HUDEP-2 (cell line): ENCODE results near the gene SLC32A1.

Experiments used
- DNase-seq, 76 experiments: peaks; one replicate each; lab custom pipeline; 2025; ENCODE audit not compliant: unreplicated experiment in 76 of 76; lab: John Stamatoyannopoulos, UW

SLC32A1 gene

DNA sequence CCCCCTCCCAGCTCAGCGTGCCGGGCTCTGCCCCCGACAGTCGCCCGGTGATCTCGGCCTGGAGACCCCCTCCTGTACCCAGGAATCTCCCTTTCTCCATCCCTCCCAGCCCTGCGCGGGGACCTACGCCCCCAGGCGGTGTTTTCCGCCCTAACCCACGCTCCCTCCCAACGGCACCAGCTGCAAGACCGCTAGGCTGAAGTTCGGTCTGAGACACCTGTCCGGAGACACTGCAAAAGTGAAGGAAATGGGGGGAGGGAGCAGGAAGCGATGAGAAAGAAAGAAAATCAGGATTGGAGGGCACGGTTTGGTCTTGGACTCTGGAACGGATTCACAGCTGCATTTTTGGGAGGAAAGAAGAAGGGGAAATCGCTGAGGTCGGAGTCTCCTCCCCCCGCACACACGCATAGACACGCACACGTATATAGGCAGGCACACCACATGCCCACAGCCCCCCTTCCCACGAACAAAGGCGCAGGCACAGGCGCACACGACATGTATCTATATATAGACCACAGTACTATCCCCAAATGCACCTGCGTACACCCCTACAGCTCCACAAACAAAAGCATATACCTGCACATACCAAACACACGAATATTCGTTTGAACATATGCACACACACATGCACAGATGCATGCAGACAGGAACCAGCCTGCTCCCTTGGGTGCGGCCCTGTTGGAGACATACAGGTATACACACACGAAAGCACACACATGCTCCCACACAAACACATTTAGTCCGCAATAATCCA lies 1.0 kb downstream of the SLC32A1 start:
- DNase-seq: no peak

DNA sequence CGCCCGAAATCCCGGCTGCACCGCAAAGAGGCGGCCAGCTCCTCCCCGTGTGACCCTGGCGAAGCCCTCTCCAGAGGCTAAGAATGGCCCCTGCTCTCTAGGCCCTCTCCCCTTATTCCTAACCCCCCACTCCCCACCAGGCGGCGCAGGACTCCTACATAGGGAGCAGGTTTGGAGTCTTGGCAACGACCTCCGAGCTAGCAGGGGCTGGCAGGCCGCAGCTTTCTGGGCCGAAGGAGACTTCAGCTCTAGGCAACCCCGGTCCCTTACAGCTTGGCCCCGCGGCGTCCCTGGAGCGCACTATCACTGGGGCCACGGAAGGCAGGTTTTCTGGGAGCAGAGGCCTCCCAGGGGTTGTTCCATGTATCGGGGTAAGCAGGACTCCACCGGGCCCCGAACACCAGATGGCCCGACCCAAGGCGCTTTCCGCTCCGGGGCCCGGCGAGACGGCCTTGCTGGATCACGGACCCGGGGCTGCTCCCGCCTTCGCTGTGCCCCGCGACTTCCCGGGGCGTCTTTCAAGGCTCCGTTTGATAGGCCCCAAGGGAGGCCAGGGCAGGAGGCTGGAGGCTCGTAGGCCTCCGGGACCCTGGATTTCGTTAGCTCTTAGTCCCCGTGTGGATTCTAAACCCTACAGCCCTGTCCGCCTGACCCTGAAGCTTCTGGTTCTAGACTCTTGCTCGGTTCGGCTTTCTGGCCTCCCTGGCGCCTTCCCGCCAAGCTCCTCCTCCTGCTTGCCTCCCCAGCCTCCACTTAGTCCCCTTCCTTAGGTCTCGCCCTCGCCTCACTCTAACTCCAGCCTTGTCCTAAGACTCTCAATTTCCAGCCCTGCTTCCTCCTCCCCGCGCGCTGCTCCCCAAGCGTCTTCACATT lies 1.9 kb downstream of the SLC32A1 start:
- DNase-seq: peak in 36 of 76 experiments; percentile 2 to 62 (median 23)

GRCh38 chr20:38726804-38727606 lies 2.7 kb downstream of the SLC32A1 start:
- peak in 66 of 76 experiments; percentile 19 to 87 (median 65) for DNase-seq

DNA sequence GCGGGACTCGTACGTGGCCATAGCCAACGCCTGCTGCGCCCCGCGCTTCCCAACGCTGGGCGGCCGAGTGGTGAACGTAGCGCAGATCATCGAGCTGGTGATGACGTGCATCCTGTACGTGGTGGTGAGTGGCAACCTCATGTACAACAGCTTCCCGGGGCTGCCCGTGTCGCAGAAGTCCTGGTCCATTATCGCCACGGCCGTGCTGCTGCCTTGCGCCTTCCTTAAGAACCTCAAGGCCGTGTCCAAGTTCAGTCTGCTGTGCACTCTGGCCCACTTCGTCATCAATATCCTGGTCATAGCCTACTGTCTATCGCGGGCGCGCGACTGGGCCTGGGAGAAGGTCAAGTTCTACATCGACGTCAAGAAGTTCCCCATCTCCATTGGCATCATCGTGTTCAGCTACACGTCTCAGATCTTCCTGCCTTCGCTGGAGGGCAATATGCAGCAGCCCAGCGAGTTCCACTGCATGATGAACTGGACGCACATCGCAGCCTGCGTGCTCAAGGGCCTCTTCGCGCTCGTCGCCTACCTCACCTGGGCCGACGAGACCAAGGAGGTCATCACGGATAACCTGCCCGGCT lies 3.4 kb downstream of the SLC32A1 start:
- DNase-seq: no peak

GRCh38 chr20:38728191-38728781 lies 4.0 kb downstream of the SLC32A1 start:
- DNase-seq: no peak

- DNase-seq: no peak
Observed at GRCh38 chr20:38728911-38729642, 4.8 kb downstream of the SLC32A1 start.

GRCh38 chr20:38729767-38730166 lies 5.5 kb downstream of the SLC32A1 start:
- no peak for DNase-seq

- DNase-seq: no peak
Observed at GRCh38 chr20:38730167-38730988, 6.1 kb downstream of the SLC32A1 start.

- DNase-seq: peak in 61 of 76 experiments; percentile 9 to 71 (median 46)
Observed at GRCh38 chr20:38730989-38731737, 6.9 kb downstream of the SLC32A1 start.

GRCh38 chr20:38731738-38732113 lies 7.4 kb downstream of the SLC32A1 start:
- no peak for DNase-seq

GRCh38 chr20:38732981-38733380 lies 8.7 kb downstream of the SLC32A1 start:
- DNase-seq: no peak

DNA sequence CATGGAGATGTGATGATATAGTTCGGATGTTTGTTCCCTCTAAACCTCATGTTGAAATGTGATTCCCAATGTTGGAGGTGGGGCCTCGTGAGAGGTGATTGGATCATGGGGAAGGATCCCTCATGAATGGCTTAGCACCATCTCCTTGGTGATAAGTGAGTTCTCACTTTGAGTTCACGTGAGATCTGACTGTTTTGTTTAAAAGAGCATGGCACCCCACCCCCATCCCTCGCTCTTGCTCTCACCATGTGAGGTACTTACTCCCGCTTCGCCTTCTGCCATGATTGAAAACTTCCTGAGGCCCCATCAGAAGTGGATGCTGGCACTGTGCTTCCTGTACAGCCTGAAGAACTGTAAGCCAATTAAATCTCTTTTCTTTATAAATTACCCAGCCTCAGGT lies 10.9 kb downstream of the SLC32A1 start:
- DNase-seq: no peak

DNA sequence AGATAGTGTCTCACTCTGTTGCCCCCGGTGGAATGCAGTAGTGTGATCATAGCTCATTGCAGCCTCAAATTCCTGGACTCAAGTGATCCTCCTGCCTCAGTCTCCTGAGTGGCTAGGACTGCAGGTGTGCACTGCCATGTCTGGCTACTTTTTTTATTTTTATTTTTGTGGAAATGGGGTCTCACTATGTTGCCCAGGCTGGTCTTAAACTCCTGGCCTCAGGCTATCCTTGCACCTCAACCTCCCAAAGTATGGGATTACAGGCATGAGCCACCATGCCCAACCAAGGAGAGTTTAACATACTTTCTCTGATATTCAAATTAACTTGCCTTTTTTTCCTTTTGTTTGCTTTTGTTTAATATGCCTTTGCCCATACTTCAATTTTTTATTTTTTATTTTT lies 13.6 kb downstream of the SLC32A1 start:
- no peak for DNase-seq

DNA sequence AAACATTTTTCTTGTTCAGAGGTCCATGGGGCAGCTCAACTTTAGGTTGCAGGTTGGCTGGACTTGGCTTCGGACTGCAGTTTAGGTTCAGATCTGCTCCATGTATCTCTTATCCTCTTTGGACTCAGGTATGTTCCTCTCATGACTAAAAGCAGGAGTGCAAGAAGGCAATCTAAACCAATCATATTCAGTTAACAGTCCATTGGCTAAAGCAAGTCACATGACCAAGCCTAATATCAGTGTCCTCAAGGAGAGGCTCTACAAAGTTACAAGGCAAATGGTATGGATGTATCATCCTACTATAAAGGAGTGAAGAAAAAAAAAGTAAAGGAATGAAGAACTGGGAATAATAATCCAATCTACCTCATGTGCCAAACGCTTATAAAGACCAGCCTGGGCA lies 21.5 kb downstream of the SLC32A1 start:
- DNase-seq: no peak

- no peak for DNase-seq
Observed at GRCh38 chr20:38747495-38748096, 23.3 kb downstream of the SLC32A1 start.

DNA sequence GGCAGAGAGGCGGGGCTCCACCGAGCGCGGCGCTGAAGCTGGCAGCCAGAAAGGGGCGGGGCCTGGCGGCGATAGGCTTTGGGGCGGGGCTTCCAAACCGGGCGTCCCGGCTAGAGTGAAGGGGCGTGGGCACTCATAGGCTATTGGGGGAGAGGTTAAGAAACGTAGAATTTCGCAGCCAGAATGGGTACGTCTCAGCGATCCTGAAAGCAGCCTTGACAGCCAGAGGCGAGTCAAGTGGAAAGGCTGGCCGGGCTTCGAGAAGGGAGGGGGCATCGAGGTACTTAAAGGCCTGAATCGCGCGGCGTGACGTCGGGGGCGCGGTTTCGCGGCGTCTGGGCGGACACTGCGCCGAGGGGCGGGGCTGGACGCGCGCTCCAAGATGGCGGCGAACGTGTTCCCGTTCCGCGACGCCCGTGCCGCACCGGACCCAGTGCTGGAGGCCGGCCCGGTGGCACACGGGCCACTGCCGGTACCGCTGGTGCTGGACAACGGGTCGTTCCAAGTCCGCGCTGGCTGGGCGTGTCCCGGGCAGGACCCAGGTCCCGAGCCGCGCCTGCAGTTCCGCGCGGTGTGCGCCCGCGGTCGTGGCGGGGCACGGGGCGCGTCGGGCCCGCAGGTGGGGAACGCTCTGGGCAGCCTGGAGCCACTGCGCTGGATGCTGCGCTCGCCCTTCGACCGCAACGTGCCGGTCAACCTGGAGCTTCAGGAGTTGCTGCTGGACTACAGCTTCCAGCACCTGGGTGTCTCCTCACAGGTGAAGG lies 24.0 kb downstream of the SLC32A1 start, which contains the start of gene ACTR5:
Gene ACTR5, plus strand, starts transcription at position 364 of the 764 bp plus-strand sequence. Its CDS starts 19 bp downstream, at position 383.
- DNase-seq: peak in 73 of 76 experiments; percentile 36 to 97 (median 88)

DNA sequence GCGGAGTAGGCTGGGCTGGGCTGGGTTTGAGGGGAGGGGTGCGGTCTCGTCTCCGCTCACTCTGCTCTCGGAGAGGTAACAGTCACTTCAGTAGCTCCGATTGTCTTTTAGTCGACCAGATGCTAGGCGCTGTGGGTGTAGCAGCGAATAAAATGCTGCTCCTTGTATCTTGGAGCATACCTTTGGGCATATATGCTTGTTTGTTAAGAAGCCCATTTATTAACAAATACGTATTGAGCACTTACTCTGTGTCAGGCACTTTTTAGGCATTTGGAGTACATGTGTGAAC lies 24.5 kb downstream of the SLC32A1 start:
- peak in 12 of 76 experiments; percentile 4 to 46 (median 14) for DNase-seq
